HG02759 (cell line): ENCODE measurements around the gene TMEM150C.

ENCODE experiments used
- ATAC-seq: cut with Tn5 transposase; IDR thresholded peaks from one replicate; pipeline ENCODE4 v1.9.1; 2021; ENCODE audit warnings: mild to moderate bottlenecking, moderate library complexity; ENCODE audit not compliant: unreplicated experiment

The TMEM150C gene

DNA sequence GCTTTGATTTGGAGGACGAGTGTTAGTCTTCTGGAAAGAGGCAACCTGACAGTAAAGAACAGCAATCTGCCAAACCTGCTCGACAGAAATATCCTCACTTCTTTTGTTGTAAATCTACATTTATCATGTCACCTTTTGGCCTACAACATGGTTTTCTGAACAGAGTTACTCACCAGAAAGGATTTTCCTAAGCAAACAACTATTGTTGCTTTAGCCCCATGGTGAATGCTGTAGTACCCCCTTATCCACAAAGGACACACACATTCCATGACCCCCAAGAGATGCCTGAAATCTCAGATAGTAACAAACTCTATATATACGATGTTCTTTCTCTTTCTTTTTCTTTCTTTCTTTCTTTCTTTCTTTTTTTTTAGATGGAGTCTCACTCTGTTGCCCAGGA is 42.7 kb downstream of the TMEM150C start:
- no peak for ATAC-seq

DNA sequence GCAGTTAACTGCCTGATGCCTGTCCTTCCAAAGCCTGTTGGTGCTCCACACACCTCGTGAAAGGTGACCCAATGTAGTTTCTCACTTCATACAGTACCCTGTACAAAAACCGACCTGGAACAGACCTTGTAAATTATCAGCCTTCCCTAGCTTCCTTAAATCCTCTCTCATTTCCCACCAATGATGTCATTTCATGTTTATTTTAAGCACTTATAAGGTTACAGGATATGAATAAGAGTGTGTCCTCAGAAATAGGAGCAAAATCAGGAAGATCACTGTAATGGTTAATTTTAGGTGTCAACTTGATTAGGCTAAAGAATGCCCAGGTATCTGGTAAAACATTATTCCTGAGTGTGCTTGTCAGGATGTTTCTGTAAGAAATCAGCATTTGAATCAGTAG is 44.7 kb downstream of the TMEM150C start:
- ATAC-seq: no peak

DNA sequence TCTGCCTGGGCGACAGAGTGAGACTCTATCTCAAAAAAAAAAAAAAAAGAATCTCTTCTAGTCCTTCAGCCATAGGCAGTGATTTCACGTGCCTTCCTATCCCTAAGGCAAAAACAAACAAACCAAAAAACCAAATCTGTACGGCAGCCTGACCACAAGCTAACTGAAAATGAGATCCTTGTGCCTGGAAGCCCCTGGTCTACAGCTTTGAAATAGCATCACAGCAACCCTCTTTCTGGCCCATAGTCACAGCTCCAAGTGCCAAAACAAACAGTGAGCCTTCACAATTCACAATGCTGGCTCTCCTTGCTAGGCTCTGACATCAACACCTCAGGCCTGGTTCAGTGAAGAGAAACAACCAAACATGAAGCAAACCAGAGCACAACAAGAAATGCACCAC is 46.1 kb downstream of the TMEM150C start:
- ATAC-seq: no peak

DNA sequence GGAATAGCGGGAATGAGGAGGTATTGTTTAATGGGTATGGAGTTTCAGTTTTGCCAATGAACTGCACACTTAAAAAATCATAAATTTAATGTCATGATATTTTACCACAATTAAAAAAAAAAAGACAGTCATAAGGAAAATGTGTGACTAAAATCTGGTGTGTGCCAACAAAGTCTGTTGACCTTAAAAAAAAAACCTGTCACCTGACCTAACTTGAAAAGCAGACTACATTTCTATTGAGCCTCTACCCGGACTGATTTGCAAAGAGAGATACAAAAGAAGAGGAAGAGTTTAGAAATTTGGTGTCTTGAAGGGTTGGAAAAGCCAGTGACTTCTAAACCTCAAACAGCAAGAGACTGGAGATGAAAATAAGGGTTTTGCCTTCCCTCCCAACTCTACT is 48.4 kb downstream of the TMEM150C start:
- ATAC-seq: no peak

DNA sequence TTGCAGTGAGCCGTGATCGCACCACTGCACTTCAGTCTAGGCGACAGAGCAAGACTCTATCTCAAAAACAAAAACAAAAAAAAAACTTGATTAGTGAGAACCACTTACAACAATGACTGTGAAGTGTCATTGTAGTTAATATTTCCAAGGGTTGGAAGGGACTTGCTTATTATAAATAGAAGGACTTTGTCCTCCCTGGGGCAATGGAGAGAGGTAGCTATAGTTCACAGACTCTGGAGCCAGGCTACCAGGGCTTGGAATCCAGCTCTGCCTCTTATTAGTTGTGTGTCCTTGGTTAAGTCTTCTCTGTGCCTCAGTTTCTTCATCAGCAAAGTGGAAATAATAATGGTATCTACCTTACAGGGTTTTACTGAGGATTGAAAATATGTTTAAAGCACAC is 51.6 kb downstream of the TMEM150C start:
- no peak for ATAC-seq

DNA sequence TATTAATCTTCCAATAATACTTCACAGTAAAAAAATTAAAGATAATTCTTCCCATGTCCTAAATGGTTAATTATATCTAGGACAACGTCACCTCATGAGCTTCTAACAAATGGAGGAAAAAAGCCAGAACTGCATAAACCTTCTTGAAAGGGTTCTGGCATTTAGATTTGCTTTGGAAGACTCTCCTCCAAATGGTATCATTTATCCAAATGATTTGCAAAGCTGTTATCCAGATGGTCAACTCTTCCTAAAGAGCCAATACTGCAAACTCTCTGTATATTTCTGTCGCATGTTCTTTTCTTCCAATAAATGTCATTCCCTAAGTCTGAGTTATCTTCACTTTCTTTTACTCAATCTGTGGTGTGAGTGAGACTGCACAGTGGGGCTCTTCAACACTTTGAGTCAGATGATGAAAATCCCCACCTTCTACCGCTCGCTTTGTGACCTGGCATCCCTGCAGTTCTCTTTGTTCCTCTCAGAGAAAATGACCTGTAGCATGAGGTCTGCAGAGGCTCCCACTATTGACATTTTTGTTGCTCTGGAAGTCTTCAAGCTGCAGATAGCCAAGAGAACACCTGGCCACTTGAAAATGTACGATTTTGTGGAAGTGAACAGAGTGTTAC is 52.9 kb downstream of the TMEM150C start:
- no peak for ATAC-seq

DNA sequence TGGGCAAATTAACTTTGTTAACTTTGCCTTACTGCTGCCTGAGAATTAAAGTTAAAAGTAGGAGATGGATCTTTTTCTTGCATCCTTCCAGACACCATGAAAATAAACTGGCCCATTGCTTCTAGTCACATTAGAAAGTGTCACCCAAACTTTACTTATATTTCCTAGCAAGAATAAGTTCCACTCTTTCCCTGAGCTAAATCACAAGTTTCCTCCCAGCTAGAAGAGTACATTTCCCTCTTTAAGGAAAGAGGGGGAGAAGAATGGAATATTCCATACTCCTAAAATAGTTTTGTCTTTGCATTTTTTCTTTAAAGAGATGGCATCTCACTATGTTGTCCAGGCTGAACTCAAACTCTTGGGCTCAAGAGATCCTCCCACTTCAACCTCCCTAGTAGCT is 53.8 kb downstream of the TMEM150C start:
- ATAC-seq: no peak

GRCh38 chr4:82501154-82501442 is 60.7 kb downstream of the TMEM150C start:
- no peak for ATAC-seq

GRCh38 chr4:82500435-82501153 is 61.2 kb downstream of the TMEM150C start:
- ATAC-seq: no peak

DNA sequence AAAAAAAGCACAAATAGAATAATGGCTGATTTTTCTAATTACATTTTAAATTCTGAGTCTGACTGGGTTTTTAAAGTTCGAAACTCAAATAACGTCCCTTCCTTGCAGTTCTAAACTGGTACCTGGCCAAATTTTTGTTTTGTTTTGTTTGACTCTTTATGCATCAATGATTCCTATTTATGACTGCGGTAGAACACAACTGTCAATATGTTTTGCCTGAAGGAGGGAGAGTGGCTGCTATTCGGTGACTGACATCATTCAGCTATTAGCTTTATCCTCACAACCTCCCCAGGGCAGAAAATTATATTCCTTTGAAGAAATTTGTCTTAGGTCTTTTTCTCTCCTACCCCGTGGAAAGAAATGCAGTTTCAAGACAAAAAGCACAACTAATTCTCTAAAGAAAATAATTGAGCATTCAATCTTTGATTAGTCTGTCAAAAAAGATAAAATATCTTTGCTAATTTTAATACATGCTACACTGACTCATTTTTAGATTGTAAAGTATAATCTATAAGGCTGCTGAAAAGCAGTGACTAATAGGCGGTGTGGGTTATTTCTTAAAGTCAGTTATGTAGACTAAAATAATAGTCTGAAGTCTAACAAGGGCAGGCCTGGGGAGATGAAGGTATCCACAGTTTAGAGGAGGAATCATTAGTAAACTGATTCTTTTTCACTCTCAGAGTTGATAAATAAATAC is 61.9 kb downstream of the TMEM150C start:
- ATAC-seq: no peak

GRCh38 chr4:82496349-82496748 is 65.4 kb downstream of the TMEM150C start:
- ATAC-seq: no peak

DNA sequence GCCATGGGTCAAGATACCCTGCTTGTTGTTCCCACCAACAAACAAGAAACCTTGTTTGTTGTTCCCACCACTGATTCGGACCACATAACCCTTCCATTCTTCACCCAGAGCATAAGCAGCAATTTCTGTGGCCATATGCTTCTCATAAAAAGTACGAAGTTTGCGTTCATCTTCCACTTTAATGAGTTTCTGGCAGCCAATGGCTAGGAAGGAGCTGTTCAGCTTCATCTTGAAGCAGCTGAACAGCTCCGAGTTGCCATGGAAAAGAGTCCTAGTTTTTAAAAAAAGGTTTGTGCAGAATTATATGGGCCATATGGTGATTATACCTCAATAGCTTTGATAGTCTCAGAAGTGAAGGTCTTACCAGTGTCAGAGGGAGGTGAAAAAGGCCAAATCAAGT is 66.1 kb downstream of the TMEM150C start:
- ATAC-seq: no peak

DNA sequence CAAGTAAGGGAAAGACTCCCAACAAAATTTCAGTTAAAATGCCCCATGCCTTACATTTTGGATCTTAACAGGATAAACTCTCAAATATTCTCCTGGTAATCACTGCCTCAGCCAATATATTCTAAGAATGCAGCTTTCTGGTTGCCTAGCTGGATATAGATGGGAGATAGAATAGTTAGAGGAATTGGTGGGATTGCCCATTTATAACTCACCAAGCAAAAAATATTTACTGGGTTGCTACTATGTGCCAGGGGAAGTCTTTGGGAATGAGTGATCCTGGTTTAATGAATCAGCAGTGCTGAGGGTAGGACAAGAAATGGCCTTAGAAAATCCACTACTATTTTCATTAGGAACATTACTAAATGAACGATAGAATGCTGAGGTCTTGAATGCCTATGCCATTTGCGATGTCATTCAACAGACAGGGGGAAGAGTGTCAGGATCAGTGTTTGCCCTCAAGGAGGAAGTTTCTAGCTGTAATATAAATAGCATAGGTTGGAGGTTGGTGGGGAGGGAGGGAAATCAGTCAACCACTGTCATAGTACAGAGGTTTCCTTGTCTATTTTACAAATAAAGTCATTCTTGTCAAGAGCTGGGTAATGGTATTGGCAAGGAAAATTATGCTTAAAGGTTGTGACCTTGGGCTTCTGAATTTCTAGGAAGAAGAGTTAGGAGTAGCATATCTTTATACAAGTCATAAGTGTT is 67.9 kb downstream of the TMEM150C start:
- ATAC-seq: no peak

- no peak for ATAC-seq
Measured at GRCh38 chr4:82491251-82491960, 70.4 kb downstream of the TMEM150C start.

- no peak for ATAC-seq
Measured at GRCh38 chr4:82489987-82490386, 71.8 kb downstream of the TMEM150C start.

- no peak for ATAC-seq
Measured at GRCh38 chr4:82489076-82489475, 72.7 kb downstream of the TMEM150C start.

DNA sequence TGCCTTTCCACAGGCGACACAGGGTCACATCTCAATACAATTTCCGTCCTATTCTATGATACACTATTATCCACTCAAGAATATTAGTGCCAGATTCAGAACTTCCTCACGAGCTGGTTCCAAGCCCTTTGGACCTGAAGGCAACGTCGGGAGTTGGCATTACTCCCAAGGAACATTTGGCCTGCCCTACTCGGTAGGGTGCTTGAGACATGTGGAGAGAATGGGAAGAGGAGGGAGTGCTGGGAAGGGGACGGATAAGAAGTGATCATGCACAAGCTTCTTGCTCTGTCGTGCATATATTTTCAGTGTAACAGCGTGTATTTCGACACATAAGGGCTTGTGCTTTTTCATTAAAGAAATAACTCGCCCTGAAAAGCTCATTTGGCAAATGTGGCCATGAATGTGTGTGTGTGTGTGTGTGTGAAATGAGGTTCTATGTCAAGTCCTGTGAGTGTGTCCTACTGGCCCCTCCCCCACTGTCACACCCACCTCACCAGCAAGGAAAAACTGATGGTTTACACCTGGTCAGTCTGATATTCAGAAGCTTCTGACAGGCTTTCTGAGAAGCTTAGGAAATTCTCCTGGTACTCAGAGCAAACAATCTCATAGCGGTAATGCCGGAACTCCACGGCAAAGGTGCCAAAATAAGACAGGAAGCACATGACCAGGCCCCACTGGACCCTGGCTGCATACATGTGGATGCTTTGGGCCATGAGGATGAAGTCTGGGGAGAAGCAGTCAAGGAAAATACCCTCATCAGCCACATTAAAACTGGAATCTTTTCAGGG is 76.6 kb downstream of the TMEM150C start:
- ATAC-seq: no peak

- ATAC-seq: no peak
Measured at GRCh38 chr4:82482387-82482786, 79.4 kb downstream of the TMEM150C start.

- ATAC-seq: no peak
Measured at GRCh38 chr4:82481506-82481840, 80.3 kb downstream of the TMEM150C start.

- no peak for ATAC-seq
Measured at GRCh38 chr4:82480771-82481505, 80.8 kb downstream of the TMEM150C start.
